GM18508 (cell line): Measurements from ENCODE around the gene RBBP8NL.

ENCODE experiments used
- ATAC-seq: cut with Tn5 transposase; IDR thresholded peaks from one replicate; pipeline ENCODE4 v1.9.1; 2021; ENCODE audit warnings: moderate number of reproducible peaks; ENCODE audit not compliant: insufficient read depth, unreplicated experiment

RBBP8NL gene

GRCh38 chr20:62425281-62426058 is 1.9 kb downstream of the RBBP8NL start:
- ATAC-seq, result no peak

DNA sequence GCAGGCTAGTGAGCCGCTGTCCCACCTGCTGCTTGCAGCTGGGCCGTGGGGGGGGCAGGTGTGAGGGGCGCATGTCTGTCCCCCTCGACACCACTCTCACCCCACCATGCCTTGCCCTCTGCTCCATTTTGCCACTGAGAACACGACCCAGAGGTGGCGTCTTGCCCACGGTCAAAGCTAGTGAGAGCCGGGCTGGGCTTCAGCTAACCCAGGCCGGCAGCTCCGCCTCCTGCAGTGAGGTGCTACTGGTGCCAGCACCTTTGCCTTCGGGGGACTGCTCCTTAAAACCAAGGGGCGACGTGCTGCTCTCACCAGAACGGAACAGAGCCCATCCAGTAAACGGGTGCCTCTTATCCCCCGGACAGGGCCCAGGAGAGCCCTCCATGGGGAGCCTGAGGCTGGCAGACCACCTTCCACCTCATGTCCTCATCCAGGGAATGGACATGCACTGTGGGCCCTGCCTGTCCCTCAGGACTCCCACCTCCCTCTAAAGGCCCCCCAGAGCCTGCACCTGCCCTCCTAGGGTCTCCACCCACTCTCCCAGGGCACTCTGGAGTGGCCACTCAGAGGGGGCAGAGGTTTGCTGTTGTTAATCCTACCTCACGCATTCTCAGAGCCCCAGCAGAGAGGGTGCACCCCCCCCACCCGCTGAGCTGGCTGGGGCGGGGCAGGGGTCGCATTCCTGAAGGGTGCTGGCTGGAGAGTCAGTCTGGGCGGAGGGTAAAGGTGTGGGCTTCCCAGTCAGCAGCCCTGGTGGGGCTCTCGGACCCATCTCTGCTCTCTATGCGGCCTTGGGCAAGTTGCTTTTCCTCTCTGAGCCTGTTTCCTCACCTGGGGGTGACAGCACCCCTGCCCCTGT is 2.9 kb downstream of the RBBP8NL start:
- no peak for ATAC-seq

GRCh38 chr20:62423326-62423706 is 4.0 kb downstream of the RBBP8NL start:
- ATAC-seq, result no peak

GRCh38 chr20:62422636-62423325 is 4.6 kb downstream of the RBBP8NL start:
- no peak for ATAC-seq

DNA sequence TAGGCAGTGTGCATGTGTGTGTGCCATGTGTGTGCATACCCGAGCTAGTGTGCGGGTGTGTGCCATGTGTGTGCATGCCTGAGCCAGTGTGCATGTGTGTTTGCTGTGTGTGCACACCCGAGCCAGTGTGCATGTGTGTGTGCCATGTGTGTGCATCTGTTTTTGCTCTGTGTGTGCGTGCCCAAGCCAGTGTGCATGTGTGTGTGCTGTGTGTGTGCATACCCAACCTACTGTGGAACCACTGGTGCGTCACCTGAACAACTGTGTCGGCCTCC is 5.7 kb downstream of the RBBP8NL start:
- ATAC-seq, result no peak

DNA sequence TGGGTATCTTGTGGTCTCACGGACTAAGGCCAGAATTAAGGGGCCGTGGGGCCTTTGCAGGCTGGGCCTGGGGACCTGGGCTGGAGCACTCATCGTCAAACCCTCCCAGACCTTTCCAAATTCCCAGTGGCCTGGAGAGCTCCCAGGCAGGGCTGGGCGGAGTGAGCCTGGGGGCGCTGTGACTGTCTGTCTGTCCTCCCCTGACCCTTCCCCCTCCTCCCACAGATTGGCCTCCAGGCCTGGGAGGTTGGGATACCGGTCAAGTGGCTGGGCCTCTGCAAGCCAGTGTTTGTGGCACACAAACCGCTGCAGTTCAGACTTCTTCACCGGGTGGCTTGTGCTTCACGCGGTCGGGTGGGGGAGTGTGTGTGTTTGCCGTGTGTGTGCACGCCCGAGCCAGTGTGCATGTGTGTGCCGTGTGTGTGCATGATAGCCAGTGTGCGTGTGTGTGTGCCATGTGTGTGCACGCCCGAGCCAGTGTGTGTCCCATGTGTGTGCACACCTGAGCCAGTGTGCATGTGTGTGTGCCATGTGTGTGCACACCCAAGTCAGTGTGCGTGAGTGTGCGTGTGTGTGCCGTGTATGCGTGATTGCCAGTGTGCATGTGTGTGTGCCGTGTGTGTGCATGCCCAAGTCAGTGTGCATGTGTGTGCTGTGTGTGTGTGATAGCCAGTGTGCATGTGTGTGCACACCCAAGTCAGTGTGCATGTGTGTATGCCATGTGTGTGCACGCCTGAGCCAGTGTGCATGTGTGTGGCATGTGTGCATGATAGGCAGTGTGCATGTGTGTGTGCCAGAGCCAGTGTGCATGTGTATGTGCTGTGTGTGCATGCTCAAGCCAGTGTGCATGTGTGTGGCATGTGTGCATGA is 6.3 kb downstream of the RBBP8NL start:
- ATAC-seq, result no peak

GRCh38 chr20:62419759-62420158 is 7.6 kb downstream of the RBBP8NL start:
- ATAC-seq, result no peak

DNA sequence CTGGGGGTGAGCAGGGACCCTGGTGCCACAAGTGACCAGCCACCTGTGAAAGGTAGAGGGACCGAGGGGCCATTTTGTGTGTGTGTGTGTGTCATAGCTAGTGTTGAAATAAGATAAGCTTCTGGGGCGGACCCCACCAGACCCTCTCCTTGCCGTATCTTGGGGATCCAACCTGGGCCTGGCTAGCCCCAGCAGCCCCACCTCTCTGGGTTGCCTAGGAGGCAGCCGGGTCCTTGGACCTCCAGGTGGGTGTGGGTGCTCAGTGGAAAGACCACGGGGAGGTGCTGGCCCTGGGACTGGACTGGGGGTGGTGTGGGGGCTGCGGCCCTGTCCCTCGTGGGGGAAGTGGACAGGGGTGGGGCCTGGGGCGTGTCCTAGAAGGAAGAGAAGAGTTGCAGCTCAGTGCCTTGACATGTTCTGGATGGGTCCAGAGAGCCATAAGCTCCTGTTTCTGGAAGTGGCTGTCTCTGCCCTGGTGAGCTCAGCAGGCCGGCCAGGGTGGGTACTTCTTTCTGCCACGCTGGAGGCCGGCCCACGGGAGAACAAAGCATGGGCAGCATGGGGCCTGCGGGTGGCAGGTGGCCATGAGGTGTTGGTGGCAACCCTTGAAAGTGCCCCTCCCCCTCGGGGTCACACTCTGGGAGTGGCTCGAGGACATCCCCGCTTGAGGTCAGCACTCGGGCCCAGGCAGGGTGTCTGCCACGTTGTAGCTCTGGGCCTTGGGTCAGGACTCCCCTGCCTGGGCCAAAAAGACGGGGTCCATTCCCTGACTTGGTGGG is 8.4 kb downstream of the RBBP8NL start:
- no peak for ATAC-seq

DNA sequence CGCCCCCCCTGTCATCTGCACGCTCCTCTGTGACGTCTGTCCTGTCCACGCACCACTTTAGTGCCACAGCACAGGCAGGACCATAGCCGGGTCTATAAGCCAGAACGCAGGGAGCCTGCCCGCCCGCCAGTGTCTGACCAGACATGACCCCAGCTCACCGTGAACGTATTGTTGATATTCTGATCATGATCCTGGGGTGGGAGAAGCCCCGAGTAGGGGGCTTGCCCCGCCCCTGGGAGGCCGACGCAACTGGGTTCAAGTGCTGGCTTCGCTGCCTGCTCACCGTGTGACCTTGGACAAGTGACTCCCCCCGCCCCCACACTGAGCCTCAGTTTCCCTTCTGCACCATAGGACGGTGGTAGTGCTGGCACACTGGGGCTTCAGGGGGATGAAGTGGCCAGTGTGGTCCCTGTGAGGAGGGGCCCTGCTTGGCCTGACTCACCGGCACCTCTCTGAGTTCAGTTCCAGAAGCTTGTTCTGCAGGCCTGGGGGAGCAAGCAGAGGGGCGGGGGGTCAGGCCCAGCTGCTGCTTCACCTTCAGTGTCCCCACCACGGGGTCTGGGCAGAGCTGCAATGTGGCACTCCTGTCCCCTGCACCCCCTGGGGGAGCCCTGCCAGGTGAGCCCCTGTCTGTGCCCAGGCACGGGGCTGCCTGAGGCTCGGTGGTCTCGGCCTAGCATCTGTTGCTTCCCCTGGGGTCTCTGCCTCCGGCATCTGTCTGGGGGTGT is 9.2 kb downstream of the RBBP8NL start:
- no peak for ATAC-seq

DNA sequence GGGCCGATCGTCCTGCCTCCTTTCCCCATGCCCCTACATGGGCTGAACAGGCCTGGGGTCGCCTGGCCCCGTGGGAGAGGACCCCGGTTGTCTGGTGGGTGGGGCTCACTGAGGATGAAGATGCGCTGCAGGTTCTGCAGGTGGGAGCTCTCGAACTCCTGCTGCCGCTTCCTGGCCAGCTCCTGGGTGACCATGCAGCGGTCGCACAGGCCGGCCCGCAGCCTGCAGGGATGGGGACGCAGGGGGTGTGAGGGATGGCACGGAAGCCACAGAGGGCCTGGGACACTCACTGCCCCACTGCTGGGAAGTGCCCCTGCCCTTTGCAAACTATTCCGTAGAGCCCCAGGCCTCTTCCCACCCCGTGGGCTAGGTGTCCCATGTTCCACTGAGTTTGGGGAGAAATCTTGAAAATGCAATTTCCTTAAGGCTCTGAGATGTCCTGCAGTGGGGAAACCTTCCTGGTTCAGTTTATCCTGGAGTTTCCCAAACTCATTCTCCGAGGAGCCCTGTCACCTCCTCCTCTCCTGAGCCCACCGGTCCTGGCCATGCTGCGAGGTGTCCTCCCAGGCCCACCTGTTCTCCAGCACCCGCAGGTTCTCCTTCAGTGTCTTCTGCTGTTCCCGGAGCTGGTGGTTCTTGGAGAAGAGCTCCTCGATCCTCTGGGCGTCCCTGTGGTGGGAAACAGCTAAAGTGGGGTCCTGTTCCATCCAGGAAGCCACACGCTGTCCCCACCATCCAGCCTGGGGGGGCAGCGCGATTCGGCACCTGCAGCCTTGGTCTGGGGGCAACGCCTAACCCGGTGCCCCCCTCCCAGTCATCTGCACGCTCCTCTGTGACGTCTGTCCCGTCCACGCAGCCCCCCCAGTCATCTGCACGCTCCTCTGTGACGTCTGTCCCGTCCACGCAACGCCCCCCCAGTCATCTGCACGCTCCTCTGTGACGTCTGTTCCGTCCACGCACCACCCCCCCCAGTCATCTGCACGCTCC is 10.4 kb downstream of the RBBP8NL start:
- ATAC-seq, result no peak

GRCh38 chr20:62415354-62416111 is 11.8 kb downstream of the RBBP8NL start:
- ATAC-seq, result no peak

GRCh38 chr20:62413896-62414481 is 13.3 kb downstream of the RBBP8NL start:
- ATAC-seq, result no peak

GRCh38 chr20:62413025-62413570 is 14.2 kb downstream of the RBBP8NL start:
- no peak for ATAC-seq

- no peak for ATAC-seq
These were observed 14.9 kb downstream of the RBBP8NL start for GRCh38 chr20:62412194-62413024.

DNA sequence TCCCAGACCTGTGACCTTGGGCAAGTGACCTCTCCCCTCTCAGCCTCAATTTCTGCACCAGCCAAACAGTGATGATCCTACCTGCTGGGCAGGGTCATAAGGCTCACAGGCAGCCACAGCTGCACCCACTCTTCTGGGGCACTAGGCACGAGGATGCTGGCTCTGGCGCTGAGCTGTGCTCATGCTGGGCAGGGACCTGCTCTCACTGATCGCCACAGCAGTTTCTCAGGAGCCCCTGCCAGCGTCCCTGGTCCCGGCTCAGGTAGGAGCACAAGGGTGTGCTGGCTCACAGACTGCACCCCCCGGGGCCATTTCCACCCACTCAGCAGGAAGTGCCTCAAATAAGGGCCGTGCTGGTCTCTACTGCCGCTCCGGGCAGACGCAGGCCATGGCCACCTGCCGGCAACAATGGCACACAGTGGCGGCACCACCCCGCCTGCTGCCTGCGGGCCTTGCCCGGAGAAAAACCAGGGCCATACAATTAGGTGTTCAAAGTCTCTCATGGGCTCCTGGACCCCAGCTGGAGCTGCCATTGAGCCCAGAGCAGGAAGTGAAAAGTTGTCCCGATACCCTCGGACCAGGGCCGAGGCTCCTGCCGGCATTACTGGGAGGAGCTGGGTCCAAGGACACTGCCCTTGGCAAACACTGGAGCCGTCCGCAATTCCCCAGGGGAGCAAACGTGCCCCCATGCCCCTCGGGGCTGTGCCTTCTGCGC is 15.7 kb downstream of the RBBP8NL start:
- no peak for ATAC-seq
